NCI-H2029 (cell line): Measurements from ENCODE around the gene DBF4B.

Experiments used
- DNase-seq: peaks from one replicate; lab custom pipeline; 2025; lab: John Stamatoyannopoulos, UW

Gene DBF4B

DNA sequence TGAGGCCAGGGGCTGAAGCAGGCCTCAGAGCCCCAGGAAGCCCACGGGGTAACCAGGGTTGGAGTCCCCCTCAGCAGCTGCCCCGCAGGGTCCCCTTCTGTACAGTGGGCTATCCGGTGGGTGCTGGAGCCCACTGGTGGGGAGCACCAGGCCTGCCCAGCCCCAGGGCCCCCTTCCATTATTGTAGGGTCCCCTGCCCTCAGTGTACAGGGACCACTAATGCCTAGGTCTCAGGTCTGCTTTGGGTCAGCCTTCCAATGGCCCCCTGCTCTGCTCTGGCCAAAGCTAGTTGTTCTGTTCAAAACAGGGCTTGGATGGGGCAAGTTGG lies 51.4 kb downstream of the DBF4B start:
- no peak for DNase-seq

DNA sequence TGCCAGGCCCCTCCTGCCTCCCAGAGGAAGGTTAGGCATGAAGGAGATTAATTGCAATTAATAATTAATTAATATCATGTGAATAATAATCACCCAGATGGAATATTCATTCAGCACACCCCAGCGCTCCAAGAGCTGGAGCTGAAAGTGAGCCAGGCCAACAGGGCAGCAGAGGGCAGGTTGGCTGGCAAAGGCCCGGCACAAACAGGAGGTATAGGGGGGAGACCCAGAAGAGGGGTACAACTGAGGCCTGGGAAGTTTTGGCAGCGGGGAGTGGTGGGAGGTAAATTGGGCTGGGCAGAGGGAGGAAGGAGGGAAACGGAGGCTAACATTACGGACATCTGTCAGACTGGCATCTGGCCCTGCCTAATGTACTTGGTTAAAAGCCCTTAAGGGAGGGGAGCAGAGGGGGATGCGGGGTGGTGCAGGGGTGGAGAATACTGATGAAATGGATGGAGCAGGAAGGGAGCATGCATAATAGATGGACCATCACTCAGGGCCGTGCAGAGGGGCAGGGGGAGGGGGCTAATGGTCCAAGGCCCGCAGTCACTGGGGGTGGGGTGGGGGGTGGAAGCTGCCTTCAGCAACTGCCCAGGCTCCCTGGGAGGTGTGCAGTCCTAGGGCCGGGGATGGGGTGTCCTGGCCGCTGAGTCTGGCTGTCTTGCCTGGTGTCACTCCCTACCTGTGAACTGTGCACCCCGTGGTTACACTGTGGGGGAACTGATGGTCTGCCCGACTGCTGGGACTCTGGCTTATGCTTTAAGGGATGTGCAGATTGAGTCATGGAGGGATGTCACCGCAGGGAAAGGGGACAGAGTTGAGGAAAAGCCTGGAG lies 52.2 kb downstream of the DBF4B start:
- DNase-seq, result no peak

DNA sequence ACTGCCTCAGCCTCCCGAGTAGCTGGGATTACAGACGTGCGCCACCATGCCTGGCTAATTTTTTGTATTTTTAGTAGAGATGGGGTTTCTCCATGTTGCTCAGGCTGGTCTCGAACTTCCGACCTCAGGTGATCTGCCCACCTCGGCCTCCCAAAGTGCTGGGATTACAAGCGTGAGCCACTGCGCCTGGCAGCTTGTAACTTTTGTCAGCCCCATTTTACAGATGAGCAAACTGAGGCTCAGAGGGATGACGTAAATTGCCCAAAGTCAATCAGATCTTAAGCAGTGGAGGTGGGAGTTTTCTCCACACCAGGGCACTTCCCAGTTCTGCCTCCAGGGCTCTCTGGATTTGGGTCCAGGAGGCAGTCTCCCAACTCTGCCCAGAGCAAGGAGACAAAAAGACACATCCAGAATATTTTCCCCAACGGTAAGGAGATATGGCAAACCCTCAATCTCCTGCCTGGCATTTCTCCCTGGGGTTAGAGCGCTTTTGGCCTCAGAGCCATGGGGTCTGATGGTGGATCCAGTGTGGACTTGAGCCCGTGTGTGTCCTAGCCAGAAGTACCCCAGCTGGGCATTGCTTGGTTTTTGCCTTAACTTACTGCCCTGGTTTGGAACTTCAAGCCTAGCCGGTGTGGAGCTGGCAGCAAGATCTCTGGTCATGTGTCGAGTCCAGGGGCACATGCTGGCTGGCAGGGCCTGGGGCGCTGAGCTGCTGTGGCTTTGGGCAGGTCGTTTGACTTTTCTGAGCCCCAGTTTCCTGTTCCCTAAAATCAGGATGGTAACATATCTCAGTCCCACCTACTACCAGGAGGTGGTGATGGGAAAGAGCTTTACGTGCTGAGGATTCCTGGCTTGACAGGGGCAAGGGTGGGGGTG lies 53.7 kb downstream of the DBF4B start:
- no peak for DNase-seq

DNA sequence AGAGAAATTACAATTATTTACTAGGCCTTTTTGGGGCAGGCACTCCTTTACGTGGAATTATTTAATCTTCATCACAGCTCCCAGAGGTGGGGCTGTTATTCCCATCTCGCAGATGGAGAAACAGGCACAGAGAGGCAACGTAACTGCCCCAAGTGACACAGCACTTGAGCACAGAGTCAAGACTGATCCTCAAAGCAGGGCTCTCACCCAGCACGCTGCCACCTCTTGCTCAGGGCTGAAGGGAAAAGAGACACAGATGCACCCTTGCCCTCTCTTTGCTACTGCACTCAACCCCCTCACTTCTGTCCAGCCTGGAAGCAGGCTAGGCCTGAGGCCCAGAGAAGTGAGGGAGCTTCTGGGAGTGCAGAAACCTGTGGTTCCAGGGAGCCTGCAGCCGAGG lies 54.7 kb downstream of the DBF4B start:
- DNase-seq, result no peak

DNA sequence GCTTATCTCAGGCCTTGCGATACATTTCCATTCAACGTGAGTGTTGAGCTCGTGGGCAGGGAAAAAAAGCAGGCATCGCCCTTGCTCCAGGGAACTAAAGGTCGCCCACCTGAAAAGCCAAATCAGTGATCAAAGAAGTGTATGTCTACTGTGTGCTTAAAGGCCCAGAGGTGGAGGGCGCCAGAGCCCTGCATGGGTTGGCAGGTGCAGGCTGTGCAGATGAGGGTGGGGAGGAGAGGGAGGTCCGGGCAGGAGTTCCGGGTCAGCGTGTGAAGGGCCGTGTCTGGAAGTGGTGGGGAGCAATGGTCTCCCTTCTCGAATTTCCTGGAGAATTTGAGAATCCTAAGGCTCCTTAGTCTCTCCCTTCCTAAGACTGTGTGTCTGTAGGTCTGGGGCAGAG lies 57.5 kb downstream of the DBF4B start:
- no peak for DNase-seq

DNA sequence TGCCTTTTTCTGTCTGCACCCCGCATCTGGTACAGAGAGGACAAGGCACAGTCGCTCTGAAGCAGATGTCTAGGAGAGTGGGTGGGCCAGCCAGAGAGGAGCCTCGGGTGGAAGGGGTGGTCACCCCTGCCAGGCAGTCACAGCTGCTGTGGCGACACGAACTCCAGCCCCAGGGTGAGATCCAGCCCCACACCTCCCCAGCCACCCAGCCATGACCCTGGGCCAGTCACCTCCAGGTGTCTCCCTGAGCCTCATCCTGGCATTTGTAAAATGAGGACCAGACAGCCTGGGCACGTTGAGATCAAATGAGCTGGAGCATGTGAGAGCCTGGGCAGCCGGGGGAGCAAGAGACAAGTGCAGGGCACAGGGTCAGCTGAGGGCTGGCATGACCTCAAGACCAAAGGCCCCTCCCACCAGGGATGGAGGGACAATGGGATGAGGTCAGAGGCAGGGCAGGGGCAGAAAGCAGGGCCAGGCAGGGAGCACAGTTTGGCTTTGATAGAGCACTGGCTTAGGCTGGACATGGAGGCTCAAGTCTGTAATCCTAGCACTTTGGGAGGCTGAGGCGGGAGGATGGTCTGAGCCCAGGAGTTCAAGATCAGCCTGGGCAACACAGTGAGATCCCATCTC lies 58.1 kb downstream of the DBF4B start:
- DNase-seq, result no peak

DNA sequence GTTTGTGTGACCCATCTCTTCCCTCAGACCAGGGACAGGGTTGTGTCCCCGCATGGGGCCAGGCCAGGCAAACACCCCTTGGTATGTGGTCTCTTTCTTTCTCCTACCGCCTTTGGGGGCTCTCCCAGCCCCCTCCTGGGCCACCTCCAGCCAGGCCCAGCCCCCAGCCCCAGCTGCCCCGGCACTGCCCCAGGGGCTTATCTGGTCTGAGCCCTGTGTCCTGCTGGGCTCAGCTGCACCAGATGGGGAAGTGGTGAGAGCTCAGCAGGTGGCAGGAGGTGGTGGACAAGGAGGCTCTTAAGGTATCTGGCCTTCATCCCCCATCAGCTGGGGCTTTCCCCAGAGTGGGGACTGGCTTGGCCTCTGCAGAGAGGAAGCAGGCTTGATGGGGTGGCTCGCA lies 59.0 kb downstream of the DBF4B start:
- no peak for DNase-seq

DNA sequence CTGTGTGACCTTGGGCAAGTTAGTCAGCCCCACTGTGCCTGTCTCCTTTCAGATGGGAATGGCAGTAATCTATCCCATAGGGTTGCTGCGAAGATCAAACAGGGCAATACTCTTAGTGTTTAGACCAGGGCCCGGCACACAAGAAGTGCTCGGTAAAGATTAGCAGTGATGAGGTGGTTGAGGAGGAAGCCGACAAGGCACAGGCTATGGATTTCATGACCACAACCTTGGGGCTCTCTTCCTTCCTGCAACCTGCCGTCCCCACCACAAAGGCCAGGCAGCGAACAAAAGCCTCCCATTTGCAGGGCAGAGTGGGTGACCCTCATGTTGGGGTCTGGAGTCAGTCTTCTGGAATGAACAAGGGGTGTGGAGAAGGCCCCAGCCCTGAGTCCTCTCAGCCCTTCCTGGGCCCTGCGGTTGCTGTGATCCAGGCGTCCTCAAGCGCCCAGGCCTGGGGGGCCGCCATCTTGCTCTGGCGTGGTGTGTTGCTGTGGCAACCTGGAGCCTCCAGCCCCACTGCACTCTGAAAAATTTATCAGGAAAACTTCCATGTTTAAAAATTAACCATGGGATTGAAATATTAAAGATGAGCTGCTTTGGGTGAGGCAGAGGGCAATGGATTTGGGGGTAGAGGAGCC lies 60.2 kb downstream of the DBF4B start:
- DNase-seq, result no peak

DNA sequence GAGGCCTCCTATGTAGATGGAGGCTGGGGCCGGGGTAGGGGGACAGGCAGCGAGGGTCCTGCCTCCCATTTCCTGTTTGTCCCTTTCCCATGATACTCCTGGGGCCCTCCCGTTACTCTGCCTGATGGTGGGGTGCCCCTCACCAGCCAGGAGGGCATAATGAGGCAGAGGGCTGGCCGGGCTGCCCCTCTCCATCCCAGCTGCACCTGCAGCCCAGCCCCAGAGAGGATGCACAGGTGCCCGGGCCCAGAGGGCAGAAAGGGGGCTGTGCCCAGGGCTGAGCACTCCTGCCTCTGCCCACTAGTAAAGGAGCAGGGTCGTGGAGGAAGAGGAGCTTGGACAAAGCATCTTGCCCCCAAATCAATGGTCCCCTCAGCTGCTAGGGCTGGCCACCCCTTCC lies 60.8 kb downstream of the DBF4B start:
- DNase-seq, result no peak

DNA sequence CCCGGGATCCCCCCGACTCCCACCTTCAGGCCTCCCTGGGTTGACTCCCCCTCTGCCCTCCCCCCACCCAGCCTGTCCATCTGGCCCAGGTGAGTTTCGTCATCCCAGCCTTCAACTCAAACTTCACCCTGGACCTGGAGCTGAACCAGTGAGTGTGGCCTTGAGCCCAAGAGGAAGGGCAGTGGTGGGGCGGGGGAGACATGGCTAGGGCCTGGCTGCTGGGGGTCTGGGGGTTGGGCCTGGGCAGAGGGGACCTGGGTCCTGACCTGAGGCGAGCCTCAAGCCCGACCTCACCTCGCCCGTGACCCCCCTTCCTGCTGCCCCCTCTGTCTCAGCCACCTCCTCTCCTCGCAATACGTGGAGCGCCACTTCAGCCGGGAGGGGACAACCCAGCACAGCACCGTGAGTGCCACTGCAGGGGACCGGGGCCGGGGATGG lies 61.2 kb downstream of the DBF4B start:
- no peak for DNase-seq

DNA sequence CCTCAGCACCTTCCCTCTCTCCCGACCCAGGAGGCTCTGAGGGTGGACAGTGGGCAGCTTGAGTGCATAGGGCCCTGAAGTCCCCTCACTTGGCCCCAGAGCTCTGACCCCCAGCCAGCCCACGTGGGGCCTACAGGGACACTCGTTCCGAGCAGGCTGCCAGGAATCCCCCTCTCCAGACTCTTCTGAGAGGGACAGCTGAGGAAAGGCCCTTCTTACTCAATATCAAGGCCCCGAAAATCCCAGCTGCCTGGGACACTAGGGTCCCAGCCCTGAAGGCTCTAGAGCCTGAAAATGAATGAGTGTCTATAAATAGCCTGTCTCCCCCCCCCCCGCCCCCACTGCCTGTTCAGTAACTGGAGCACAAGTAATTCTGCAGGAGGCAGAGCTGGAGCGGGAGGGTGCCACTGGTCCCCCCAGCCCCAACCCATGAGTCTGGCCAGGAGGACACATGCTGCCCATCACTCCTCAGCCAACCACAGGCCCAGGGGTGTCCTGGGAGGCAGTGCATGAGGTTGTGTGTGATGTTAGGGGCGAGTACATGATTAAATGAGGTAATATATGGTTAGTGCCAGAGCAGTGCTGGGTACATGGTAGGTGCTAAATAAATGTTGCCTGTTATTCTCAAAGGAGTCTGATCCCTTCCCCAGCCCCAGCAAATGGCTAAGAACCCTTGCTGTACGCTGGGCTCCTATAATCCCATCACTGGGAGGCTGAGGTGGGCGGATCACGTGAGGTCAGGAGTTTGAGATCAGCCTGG lies 61.9 kb downstream of the DBF4B start:
- no peak for DNase-seq

DNA sequence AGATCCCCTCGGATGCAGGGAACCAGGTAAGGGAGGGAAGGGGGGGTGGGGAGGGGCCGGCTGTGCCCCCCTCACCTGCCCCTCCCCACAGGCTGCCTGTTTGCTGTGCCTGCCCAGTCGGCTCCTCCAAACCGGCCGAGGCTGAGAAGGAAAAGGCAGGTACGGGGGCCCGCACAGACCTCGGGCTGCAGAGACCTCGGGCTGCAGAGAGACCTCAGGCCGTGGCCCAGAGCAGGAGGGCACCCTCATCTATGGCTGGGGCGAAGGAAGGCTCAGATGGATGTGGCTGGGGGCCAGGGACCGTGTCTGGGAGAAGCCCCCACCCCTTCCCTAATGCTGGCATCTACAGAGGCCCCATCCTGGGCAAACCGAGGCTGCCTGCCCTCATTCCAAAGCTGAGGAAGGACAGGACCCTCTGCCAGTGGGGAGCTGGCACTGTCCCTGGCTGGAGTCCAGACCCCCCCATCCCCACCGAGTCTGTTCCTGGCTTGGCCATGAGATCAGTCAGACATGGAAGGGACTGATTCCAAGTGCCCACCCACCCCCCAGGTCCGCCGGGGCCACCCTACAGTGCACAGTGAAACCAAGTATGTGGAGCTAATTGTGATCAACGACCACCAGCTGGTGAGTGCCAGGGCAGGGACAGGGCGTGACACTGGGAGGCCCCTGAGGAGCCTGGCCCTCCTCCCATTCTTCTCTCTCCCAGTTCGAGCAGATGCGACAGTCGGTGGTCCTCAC lies 64.0 kb downstream of the DBF4B start:
- no peak for DNase-seq

DNA sequence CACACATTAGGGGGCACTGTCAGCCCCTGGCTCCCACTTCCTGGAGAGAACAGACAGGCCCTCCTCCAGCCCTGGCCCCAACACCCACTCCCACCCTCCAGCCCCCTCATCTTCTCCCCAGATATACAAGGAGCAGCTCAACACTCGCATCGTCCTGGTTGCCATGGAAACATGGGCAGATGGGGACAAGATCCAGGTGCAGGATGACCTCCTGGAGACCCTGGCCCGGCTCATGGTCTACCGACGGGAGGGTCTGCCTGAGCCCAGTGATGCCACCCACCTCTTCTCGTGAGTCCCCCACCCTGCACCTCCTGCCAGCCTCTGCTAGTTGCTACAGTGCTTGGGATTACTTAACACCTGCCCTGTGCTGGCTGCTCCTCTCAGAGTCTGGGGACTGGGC lies 64.7 kb downstream of the DBF4B start:
- DNase-seq, result no peak

DNA sequence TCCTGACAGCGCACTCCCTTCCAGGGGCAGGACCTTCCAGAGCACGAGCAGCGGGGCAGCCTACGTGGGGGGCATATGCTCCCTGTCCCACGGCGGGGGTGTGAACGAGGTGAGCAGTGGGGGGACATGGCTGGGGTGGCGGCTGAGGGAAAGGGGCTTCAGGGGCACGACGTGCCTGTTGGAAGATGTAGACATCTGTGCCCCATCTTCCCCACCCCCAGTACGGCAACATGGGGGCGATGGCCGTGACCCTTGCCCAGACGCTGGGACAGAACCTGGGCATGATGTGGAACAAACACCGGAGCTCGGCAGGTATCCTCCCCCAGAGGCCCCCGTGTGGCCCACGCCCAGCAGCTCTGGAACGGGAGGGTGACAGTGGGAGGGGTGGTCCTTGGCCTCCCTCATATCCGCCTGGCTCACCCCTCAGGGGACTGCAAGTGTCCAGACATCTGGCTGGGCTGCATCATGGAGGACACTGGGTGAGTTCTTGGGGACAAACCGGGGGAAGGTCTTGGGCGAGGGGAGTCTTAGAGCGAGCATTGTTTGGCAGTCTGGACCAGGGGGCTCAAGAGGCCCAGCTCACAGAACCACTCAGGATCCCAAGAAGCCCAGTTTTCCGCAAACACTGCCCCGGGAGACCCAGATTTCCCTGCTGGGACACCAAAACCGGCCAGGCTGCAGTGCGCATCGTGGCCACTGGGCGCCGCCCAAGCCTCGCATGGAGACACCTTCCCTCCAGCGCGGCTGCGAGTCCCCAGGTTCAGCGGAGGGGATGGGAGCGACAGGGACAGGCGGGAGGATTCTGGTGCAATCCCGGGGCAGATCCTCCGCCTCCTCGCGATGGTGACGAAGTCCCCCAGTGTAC lies 66.0 kb downstream of the DBF4B start:
- DNase-seq, result peak; percentile 71

DNA sequence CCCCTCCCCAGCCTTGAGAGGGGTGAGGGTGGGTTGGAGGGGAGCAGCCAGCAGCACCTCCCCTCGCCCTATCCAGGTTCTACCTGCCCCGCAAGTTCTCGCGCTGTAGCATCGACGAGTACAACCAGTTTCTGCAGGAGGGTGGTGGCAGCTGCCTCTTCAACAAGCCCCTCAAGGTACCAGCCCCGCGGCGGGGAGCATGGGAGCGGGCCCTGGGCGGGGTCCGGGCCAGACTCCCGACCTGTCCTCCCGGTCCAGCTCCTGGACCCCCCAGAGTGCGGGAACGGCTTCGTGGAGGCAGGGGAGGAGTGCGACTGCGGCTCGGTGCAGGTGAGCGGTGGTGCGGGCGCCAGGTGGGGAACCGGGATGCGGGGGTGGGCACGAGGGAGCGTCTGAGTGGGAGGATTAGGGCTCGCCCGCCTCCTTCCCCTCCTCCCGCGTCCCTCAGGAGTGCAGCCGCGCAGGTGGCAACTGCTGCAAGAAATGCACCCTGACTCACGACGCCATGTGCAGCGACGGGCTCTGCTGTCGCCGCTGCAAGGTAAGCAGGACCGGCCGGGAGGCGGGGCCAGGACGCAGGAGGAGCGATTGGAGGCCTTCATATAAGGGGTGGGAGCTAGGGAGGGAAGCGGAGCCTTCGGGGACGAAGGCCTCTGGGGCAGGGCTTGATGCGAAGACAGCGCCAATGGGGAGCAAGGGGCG lies 66.8 kb downstream of the DBF4B start:
- DNase-seq, result peak; percentile 95

DNA sequence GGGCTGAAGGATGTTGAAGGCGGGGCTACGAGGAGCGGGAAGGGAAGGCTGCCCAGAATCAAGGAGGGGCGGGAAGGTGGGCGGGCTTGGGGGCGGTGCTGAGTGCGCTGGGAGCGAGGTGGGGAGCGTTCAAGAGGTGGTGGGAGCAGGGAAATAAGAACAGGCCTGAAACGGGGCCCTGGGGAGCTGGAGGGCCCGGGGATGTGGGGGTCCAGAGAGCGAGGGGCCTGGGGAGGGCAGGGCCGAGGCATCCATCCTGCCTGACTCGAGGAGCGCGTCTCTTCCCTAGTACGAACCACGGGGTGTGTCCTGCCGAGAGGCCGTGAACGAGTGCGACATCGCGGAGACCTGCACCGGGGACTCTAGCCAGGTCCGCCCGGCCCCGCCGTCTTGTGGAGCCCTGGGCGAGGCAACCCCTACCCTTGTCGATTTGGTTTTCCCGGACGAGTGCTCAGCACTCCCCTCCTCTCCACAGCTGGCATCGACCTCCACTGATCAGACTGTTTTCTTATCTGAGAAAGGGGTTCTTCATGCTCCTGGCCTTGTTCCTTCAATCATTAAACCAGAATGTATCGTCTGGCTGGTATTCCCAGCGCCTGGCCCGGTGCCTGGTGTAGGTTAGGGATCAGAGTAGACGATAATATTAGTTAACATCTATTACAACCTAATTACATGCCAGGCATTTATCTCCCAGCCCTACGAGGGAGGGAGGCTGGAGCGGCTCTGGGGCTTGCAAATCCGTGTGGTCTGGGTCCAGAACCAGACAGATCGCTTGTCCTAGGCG lies 67.6 kb downstream of the DBF4B start:
- peak; percentile 47 for DNase-seq

DNA sequence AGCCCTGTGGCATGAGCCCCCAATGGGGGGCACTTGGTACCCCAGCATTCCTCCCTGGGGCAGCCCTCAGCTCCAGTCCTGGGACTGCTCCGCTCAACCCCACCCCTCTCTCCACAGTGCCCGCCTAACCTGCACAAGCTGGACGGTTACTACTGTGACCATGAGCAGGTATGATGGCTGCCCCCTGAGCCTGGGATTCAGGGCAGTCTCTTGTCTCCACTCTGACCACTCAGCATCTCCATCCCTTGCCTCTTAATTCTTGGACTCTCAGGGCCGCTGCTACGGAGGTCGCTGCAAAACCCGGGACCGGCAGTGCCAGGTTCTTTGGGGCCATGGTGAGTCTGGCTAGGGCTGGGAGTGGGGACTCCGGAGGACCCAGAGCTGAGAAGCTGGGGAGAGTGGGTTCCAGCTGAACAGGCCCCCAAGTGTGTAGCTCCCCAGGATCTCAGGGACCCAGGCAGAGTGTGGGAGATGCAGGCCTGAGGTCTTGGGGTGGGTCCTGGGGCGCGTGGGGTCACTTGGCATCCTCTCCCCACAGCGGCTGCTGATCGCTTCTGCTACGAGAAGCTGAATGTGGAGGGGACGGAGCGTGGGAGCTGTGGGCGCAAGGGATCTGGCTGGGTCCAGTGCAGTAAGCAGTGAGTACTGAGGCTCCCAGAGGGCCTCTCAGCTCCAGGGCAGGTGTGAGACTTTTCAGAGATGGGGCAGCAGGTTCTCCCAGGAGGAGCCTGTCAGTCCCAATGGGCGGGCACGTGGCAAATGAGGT lies 68.3 kb downstream of the DBF4B start:
- no peak for DNase-seq
